Measurements from ENCODE around the gene BMPR1B.
A peak's percentile ranks its signal among the peaks of the same experiment; 100 is the strongest.
"Not testable (repeated sequence)": the region's sequence is repeated elsewhere in the genome, so short reads cannot be mapped to it uniquely, and the experiment has no call there.

Gene BMPR1B

GRCh38 chr4:95021099-95021498 is 263.3 kb downstream of the BMPR1B start:
- no peak for DNase-seq

- DNase-seq = no peak
Measured at GRCh38 chr4:95023110-95023509, 265.4 kb downstream of the BMPR1B start.

GRCh38 chr4:95027905-95028618 is 270.3 kb downstream of the BMPR1B start:
- no peak for DNase-seq

GRCh38 chr4:95038791-95039190 is 281.0 kb downstream of the BMPR1B start:
- no peak for DNase-seq

- peak in 28 of 58 donors; percentile 1 to 81 (median 24) for DNase-seq
Measured at GRCh38 chr4:95044324-95044837, 286.6 kb downstream of the BMPR1B start.

- no peak for DNase-seq
Measured at GRCh38 chr4:95045429-95045828, 287.7 kb downstream of the BMPR1B start.

GRCh38 chr4:95048296-95048695 is 290.5 kb downstream of the BMPR1B start:
- DNase-seq = no peak

- peak in 20 of 58 donors; percentile 0 to 60 (median 16) for DNase-seq
Measured at GRCh38 chr4:95049551-95050233, 291.9 kb downstream of the BMPR1B start.

GRCh38 chr4:95050980-95051701 is 293.4 kb downstream of the BMPR1B start:
- peak in 24 of 58 donors; percentile 1 to 38 (median 16) for DNase-seq

- DNase-seq = no peak
Measured at GRCh38 chr4:95051702-95052020, 293.9 kb downstream of the BMPR1B start.

GRCh38 chr4:95058991-95059390 is 301.2 kb downstream of the BMPR1B start:
- no peak for DNase-seq

GRCh38 chr4:95059663-95060062 is 301.9 kb downstream of the BMPR1B start:
- DNase-seq = no peak

- DNase-seq = no peak
Measured at GRCh38 chr4:95061220-95061619, 303.5 kb downstream of the BMPR1B start.

GRCh38 chr4:95061801-95062200 is 304.0 kb downstream of the BMPR1B start:
- DNase-seq = not testable (repeated sequence)

- no peak for DNase-seq
Measured at GRCh38 chr4:95066050-95066449, 308.3 kb downstream of the BMPR1B start.

- DNase-seq = no peak
Measured at GRCh38 chr4:95068401-95068800, 310.6 kb downstream of the BMPR1B start.

- no peak for DNase-seq
Measured at GRCh38 chr4:95068818-95069478, 311.2 kb downstream of the BMPR1B start.

- DNase-seq = peak in 2 of 58 donors; percentile 8 to 11
Measured at GRCh38 chr4:95071851-95072250, 314.1 kb downstream of the BMPR1B start.

GRCh38 chr4:95073646-95074045 is 315.9 kb downstream of the BMPR1B start:
- no peak for DNase-seq

GRCh38 chr4:95077864-95078263 is 320.1 kb downstream of the BMPR1B start:
- no peak for DNase-seq

GRCh38 chr4:95080969-95081368 is 323.2 kb downstream of the BMPR1B start:
- DNase-seq = no peak

GRCh38 chr4:95084584-95084983 is 326.8 kb downstream of the BMPR1B start:
- no peak for DNase-seq
